GM19372 (cell line): ENCODE measurements around the gene TPM1.
"Not testable (repeated sequence)": the region's sequence is repeated elsewhere in the genome, so short reads cannot be mapped to it uniquely, and the experiment has no call there.

Source experiments
- ATAC-seq: cut with Tn5 transposase; IDR thresholded peaks from one replicate; pipeline ENCODE4 v1.9.1; 2021; ENCODE audit warnings: mild to moderate bottlenecking, low read depth, moderate library complexity; ENCODE audit not compliant: unreplicated experiment

The TPM1 gene

DNA sequence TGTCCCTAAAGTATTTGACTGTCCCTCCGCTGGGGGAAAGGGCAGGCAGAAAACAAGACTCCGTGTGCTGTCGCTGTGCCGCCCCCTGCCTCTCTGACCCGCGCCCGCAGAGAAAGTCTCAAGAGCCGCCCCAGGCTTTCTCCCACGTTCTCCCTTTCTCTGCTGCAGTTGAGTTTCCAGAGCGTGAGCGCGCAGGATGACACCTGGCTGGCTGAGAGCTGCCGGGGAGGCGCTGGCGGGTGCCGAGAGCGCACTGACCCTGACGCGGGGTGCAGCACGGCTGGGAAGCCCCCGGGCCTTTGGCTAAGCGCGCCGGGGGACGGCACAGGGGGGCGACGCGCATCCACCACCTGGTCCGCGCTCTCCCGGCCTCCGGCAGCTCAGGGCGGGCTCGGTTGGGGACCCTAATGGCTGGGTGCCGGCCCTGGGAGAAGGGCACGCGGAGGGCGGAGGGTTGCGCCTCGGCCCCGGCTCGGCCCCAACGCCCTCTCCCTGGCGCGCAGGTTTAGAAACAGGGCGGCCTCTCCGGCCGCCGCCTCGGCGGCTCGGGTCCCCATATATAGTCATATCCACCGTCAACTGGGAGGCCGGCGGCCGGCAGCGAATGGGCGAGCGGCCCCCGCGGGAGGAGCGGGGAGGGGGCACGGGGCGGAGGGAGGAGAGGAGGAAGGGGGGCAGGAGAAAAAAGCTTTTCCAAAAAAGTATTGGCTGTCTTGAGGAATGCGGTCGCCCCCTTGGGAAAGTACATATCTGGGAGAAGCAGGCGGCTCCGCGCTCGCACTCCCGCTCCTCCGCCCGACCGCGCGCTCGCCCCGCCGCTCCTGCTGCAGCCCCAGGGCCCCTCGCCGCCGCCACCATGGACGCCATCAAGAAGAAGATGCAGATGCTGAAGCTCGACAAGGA is at the start of gene TPM1:
TPM1 (plus strand) TSS at position 774 of the 903 bp plus-strand sequence; CDS start at position 857, 83 bp downstream.
- ATAC-seq = no peak

DNA sequence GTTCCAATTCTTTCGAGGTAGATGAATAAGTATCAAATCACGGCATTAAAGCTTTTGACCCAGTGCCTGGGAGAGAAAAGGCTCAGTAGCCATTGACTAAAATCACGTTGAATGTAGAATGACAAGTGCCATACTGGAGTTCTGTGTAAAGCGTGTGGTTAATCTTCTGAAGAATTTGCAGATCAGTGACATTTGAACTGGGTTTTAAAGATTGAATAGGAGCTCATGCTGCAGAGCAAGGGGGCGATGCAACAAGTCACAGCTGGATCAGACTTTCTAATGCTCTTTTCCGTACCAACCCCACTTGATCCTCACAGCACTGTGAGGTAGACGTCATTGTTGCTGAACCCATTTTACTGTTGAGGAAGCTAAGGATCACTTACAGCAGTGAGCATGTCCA is 49.5 kb upstream of the TPM1 start:
- no peak for ATAC-seq

DNA sequence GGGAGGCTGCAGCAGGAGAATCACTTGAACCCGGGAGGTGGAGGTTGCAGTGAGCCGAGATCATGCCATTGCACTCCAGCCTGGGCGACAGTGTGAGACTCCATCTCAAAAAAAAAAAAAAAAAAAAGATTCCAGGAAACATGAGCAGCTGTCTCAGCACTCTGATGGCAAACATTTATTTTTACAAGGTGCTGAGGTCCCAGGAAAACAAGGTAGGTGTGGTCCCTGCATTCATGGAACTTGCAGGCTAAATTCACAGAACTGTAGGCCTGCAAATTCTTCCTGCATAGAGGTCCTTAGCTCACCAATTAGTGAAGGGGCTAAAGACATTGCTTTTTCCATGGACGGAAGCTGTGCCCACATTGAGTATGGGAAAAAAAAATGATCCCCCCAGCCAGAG is 48.9 kb upstream of the TPM1 start:
- not testable (repeated sequence) for ATAC-seq

- no peak for ATAC-seq
These were observed 48.1 kb upstream of the TPM1 start for GRCh38 chr15:62994439-62994838.

DNA sequence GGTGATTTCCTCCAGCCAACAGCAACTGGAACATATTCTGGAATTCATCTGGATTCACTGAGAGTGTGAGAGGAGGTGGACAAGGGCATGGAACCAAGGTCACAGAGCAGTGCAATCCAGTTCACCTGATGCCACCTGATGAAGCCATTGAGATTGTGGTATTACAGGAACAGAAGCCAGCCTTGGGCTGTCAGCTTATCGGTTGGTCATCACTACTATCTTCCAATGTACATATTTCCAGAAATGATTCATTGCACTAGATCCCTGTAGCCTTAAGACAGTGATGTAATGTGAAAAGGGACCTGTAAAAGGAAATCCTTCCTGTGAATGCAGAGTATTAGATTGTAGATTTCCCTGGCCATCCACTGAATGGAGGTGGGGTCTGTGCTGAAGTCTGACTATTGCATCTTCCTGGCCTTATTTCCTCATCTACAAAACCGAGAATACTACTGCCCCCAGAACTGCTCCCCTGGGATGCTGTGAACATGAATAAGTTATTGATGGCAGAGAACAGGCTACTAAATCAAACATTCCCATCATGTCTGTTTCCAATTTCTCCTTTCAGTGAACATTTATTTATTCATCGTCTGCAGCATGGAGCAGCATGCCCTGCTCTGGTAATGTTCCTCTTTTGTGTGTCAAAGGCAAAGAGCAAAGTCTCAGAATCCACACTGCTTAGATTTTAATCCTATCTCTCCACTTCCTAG is 47.4 kb upstream of the TPM1 start:
- ATAC-seq = no peak

GRCh38 chr15:62997441-62997840 is 45.1 kb upstream of the TPM1 start:
- no peak for ATAC-seq

DNA sequence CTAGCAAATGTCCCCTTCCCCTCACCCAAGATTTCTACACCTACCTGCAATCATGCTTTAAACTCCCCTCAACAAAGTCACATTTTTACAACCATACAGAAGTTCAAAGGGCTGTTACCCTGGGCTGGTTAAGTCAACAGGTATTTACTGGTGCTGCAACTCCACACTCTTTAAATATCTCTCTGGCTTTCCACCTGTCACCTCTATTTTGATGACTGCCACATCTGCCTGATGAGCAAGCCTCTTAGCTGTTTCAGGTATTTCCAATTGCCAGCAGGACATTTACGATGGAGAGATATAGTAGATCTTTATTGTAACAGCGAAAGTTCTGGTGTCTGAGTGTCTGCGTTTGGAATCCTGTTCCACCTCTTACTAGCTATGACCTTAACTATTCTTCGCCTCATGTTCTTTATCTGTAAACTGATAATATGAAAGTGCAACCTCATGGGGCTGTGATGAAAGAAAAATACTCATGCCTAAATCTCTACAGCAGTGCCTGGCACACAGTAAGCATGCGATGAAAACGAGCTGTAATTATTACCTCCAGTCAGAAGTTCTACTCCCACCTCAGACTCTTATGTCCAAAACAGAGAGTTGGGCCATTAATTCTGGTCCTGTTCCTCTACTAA is 44.2 kb upstream of the TPM1 start:
- no peak for ATAC-seq

DNA sequence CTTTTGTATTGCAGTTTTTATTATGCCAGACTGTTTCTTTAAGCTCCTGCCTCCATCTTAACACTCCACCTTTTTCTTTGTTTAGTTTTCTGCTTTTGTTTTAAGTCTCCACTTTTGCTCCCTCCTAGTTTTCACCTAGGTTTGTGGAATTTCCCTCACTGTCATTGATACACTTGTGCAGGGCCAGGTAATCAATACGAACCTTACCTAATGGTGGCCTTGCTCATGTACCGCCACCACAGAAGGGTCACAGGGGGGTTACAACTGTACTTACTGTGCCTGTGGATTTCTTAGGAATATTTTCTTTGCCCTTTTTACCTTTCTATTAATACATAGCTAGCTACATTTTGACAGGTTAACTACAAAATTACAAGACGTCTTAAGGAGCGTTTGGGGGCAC is 43.4 kb upstream of the TPM1 start:
- ATAC-seq = no peak

- ATAC-seq = no peak
These were observed 42.5 kb upstream of the TPM1 start for GRCh38 chr15:62999923-63000561.

- ATAC-seq = no peak
These were observed 41.8 kb upstream of the TPM1 start for GRCh38 chr15:63000706-63001105.

- ATAC-seq = no peak
These were observed 38.3 kb upstream of the TPM1 start for GRCh38 chr15:63004211-63004610.

DNA sequence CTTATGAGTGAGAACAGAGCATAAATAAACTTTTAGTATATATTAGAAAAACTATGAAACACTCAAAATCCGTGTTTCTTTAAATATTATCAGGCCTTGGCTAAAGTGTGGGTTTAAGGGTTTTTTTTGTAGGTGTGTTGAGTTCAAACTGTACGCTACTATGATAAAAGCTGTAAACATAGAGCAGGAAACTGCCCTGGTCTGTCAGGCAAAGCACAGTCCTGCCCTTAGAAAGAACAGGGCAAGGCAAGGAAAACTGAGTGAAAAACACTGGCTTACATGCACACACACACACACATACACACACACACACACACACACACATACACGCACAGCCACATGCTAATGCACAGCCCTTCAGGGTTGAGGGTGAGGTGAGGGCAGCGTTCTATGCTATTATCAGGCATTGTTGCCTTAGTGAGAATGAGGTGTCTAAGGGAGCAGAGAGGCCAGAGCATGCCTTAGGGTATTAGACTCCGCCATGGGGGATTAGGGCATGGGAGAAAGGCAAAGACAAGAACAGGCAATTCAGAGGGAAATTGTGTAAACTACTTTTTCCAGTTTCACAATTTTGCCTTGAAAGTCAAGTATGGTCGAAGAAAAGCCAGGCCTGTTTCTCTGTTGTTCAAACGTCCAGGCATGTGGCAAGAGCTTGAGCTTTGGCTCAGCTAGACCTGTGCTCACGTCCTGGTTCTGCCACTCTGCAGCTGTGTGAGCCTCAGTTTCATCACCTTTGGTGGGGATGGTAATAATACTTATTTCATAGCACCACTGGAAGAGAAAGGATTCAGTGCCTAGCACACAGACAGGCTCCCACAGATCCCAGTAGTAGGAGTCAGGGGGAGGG is 36.3 kb upstream of the TPM1 start:
- no peak for ATAC-seq

DNA sequence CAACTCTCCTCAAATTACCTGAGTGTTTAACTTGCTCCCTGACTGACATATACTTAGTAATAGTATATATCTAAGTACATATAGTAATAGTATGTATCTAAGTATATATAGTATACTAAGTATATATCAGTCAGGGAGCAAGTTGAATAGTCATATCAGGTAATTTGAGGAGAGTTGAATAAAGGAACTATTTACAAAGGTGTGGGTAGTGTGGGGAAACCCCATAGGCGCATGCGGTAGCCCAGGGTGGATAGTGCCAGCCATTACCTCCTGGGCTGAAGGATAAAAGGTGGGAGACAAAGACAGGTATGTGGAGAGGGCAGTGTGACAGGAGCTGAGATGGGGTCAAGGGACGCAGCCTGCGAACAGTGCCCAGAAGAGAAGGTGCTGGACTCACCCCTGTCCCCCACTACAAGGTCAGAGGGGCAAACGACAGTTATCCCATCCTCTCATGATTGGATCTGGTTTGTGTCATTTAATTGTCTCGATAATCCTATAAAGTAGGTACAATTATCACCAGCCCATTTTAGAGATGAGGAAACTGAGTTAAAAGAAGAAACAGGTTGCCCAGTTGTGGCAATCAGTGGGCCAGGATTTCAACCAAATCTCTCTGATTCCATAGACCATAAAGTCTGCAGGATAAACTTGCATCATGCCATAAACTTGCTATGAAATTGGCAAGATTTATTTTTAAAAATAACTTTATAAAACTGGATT is 34.1 kb upstream of the TPM1 start:
- ATAC-seq = no peak

DNA sequence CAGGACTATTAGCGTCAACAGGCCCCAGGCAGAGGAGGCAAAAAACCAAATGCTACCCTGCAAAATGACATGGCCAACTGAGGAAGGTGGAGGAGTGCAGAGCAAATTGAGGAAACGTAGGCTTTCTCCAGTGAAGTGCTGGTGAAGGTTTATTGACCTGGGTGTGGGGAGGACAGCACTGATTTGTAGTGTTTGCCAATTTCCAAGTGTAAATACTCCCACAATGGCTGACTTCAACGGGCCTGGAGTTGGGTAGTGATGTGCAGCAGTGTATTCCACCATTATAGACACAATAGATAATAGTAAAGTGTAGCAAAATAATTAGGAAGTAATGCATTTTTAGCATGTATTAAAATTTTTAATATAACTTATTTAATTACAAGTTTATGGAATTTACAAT is 32.2 kb upstream of the TPM1 start:
- no peak for ATAC-seq

GRCh38 chr15:63010920-63011693 is 31.4 kb upstream of the TPM1 start:
- ATAC-seq = no peak

GRCh38 chr15:63012444-63012843 is 30.1 kb upstream of the TPM1 start:
- ATAC-seq = no peak

GRCh38 chr15:63013052-63013808 is 29.3 kb upstream of the TPM1 start:
- ATAC-seq = no peak

GRCh38 chr15:63014578-63014977 is 28.0 kb upstream of the TPM1 start:
- ATAC-seq = no peak
